Measurements from ENCODE around the gene GRB2.

DNA sequence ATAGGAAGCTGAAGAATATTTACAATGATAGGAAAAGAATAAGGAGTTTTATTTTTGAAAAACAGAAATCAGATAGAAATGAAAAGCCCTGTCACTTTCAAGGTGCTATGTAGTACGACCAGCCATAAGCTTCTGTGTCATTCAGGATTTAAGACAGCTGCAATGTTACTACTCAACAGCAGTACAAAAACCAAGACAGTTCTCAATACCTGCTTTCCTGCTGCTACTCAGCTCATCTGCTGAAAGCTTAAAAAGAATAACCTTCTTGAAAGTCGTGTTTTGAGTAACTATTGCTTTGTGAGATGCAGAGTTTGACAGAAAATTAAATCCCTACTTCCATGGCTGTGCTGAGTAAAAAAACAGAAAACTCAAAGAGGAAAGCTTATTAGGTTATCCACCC is 8.7 kb downstream of the GRB2 start:
- TF ChIP-seq, protein P1, sequence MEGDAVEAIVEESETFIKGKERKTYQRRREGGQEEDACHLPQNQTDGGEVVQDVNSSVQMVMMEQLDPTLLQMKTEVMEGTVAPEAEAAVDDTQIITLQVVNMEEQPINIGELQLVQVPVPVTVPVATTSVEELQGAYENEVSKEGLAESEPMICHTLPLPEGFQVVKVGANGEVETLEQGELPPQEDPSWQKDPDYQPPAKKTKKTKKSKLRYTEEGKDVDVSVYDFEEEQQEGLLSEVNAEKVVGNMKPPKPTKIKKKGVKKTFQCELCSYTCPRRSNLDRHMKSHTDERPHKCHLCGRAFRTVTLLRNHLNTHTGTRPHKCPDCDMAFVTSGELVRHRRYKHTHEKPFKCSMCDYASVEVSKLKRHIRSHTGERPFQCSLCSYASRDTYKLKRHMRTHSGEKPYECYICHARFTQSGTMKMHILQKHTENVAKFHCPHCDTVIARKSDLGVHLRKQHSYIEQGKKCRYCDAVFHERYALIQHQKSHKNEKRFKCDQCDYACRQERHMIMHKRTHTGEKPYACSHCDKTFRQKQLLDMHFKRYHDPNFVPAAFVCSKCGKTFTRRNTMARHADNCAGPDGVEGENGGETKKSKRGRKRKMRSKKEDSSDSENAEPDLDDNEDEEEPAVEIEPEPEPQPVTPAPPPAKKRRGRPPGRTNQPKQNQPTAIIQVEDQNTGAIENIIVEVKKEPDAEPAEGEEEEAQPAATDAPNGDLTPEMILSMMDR (IDR thresholded peaks at IDR 0.05; ENCODE audit: insufficient read depth, low read length): no peak
- TF ChIP-seq POLR2AphosphoS5 (IDR thresholded peaks at IDR 0.05; ENCODE audit: low read depth) (no peak), SPI1 (IDR thresholded peaks at IDR 0.05; ENCODE audit: borderline replicate concordance, low read depth) (no peak)
